LNCAP (cell line): ENCODE results near the gene TMEM120B.

Experiments used
- CTCF ChIP-seq: fragments of 450-650 bp; IDR thresholded peaks from 2 replicates; pipeline ENCODE4 v1.5.1; 2017; ENCODE audit warnings: mild to moderate bottlenecking

TMEM120B gene

GRCh38 chr12:121816925-121817647 lies 104.5 kb downstream of the TMEM120B start:
- no peak for TF ChIP-seq CTCF

GRCh38 chr12:121817648-121818043 lies 105.1 kb downstream of the TMEM120B start:
- TF ChIP-seq CTCF = no peak

GRCh38 chr12:121819212-121819949 lies 106.8 kb downstream of the TMEM120B start:
- no peak for TF ChIP-seq CTCF

GRCh38 chr12:121820056-121820455 lies 107.5 kb downstream of the TMEM120B start:
- no peak for TF ChIP-seq CTCF

- no peak for TF ChIP-seq CTCF
These were observed 110.0 kb downstream of the TMEM120B start for GRCh38 chr12:121822393-121823100.

- no peak for TF ChIP-seq CTCF
These were observed 110.7 kb downstream of the TMEM120B start for GRCh38 chr12:121823101-121823726.

- no peak for TF ChIP-seq CTCF
These were observed 111.2 kb downstream of the TMEM120B start for GRCh38 chr12:121823727-121824115.
